ENCODE results near the gene CCDC85C. TPM values are rescaled to one million over a fixed set of nuclear protein-coding genes. Genes with fewer than 3 reads are reported as not detected.

The CCDC85C gene
- total RNA-seq, 1 experiment from 2014 or later = 35.8 TPM

DNA sequence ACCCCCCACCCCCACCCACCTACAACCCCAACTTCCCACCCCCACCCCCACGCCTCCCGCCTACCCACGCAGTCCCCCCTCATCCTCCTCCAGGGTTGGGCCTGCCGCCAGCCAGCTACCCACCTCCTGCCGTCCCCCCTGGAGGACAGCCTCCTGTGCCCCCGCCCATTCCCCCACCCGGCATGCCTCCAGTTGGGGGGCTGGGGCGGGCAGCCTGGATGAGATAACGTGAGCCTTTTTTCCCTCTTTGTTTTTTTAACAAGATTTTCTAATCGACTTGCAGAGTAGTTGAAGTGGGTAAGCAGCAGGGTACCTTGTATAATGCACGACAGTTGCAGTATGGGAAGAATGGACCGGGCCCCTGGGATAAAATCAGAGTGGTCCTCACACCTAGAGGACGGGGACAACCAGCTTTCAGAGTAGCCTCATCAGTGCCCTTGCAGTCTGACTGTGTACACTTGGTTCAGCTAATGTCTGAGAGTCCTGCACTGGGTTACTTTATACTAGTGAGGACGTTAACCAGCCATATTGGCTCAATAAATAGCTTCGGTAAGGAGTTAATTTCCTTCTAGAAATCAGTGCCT lies 93.4 kb downstream of the CCDC85C start:
- no peak for ATAC-seq
- TF ChIP-seq ELF4 (CRISPR knock-in tag; IDR thresholded peaks at IDR 0.05; ENCODE audit: low read depth) (no peak), JAZF1 (CRISPR knock-in tag; IDR thresholded peaks at IDR 0.05) (no peak), TEAD4 (CRISPR knock-in tag; IDR thresholded peaks at IDR 0.05) (no peak), TCF7 (CRISPR knock-in tag; IDR thresholded peaks at IDR 0.05; ENCODE audit: low read depth) (no peak), GTF2I (CRISPR knock-in tag; conservative IDR thresholded peaks at IDR 0.05) (no peak), ZNF671 (CRISPR knock-in tag; IDR thresholded peaks at IDR 0.05) (no peak), GRHL2 (CRISPR knock-in tag; IDR thresholded peaks at IDR 0.05; ENCODE audit: insufficient replicate concordance, severe bottlenecking) (no peak), OVOL2 (CRISPR knock-in tag; IDR thresholded peaks at IDR 0.05; ENCODE audit: borderline replicate concordance) (no peak)
- TF ChIP-seq, protein P1, sequence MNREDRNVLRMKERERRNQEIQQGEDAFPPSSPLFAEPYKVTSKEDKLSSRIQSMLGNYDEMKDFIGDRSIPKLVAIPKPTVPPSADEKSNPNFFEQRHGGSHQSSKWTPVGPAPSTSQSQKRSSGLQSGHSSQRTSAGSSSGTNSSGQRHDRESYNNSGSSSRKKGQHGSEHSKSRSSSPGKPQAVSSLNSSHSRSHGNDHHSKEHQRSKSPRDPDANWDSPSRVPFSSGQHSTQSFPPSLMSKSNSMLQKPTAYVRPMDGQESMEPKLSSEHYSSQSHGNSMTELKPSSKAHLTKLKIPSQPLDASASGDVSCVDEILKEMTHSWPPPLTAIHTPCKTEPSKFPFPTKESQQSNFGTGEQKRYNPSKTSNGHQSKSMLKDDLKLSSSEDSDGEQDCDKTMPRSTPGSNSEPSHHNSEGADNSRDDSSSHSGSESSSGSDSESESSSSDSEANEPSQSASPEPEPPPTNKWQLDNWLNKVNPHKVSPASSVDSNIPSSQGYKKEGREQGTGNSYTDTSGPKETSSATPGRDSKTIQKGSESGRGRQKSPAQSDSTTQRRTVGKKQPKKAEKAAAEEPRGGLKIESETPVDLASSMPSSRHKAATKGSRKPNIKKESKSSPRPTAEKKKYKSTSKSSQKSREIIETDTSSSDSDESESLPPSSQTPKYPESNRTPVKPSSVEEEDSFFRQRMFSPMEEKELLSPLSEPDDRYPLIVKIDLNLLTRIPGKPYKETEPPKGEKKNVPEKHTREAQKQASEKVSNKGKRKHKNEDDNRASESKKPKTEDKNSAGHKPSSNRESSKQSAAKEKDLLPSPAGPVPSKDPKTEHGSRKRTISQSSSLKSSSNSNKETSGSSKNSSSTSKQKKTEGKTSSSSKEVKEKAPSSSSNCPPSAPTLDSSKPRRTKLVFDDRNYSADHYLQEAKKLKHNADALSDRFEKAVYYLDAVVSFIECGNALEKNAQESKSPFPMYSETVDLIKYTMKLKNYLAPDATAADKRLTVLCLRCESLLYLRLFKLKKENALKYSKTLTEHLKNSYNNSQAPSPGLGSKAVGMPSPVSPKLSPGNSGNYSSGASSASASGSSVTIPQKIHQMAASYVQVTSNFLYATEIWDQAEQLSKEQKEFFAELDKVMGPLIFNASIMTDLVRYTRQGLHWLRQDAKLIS (CRISPR knock-in tag; IDR thresholded peaks at IDR 0.05; ENCODE audit: borderline replicate concordance) = no peak
- TF ChIP-seq, protein P2, sequence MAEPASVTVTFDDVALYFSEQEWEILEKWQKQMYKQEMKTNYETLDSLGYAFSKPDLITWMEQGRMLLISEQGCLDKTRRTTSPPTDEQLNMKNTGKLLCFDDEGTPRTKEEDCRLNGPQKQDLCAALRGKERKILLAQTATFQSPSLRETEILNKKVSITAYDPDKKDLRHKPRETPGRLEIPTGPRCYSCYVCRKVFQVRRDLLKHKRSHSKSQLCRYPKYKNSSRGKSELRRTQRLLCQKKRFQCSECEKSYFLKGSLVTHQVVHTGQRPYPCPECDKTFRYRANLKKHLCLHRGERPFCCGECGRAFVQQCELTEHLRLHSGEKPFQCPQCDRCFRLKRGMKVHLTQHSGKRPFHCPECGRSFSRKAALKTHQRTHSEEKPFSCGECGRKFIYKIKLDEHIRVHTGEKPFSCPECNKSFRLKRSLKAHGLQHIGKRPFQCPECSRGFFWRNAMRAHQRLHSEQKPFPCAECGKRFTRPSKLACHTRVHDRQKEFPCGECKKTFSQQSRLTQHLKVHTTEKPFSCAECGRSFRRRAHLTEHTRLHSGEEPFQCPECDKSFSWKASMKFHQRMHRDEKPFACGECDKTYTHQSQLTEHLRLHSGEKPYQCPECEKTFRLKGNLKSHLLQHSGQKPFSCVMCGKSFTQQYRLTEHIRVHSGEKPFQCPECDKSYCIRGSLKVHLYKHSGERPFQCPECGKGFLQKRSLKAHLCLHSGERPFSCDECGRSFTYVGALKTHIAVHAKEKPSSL (CRISPR knock-in tag; conservative IDR thresholded peaks at IDR 0.05) = no peak
- TF ChIP-seq, protein P3, sequence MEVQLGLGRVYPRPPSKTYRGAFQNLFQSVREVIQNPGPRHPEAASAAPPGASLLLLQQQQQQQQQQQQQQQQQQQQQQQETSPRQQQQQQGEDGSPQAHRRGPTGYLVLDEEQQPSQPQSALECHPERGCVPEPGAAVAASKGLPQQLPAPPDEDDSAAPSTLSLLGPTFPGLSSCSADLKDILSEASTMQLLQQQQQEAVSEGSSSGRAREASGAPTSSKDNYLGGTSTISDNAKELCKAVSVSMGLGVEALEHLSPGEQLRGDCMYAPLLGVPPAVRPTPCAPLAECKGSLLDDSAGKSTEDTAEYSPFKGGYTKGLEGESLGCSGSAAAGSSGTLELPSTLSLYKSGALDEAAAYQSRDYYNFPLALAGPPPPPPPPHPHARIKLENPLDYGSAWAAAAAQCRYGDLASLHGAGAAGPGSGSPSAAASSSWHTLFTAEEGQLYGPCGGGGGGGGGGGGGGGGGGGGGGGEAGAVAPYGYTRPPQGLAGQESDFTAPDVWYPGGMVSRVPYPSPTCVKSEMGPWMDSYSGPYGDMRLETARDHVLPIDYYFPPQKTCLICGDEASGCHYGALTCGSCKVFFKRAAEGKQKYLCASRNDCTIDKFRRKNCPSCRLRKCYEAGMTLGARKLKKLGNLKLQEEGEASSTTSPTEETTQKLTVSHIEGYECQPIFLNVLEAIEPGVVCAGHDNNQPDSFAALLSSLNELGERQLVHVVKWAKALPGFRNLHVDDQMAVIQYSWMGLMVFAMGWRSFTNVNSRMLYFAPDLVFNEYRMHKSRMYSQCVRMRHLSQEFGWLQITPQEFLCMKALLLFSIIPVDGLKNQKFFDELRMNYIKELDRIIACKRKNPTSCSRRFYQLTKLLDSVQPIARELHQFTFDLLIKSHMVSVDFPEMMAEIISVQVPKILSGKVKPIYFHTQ (CRISPR knock-in tag; IDR thresholded peaks at IDR 0.05) = no peak
- TF ChIP-seq, protein P4, sequence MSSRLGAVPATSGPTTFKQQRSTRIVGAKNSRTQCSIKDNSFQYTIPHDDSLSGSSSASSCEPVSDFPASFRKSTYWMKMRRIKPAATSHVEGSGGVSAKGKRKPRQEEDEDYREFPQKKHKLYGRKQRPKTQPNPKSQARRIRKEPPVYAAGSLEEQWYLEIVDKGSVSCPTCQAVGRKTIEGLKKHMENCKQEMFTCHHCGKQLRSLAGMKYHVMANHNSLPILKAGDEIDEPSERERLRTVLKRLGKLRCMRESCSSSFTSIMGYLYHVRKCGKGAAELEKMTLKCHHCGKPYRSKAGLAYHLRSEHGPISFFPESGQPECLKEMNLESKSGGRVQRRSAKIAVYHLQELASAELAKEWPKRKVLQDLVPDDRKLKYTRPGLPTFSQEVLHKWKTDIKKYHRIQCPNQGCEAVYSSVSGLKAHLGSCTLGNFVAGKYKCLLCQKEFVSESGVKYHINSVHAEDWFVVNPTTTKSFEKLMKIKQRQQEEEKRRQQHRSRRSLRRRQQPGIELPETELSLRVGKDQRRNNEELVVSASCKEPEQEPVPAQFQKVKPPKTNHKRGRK (CRISPR knock-in tag; IDR thresholded peaks at IDR 0.05; ENCODE audit: borderline replicate concordance) = no peak
- TF ChIP-seq, protein P5, sequence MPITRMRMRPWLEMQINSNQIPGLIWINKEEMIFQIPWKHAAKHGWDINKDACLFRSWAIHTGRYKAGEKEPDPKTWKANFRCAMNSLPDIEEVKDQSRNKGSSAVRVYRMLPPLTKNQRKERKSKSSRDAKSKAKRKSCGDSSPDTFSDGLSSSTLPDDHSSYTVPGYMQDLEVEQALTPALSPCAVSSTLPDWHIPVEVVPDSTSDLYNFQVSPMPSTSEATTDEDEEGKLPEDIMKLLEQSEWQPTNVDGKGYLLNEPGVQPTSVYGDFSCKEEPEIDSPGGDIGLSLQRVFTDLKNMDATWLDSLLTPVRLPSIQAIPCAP (CRISPR knock-in tag; IDR thresholded peaks at IDR 0.05) = no peak
- H3K27ac Mint-ChIP-seq = no peak overlapping the region
- no peak for DNase-seq (ENCODE audit: low spot score)
- ChIA-PET POLR2A (interaction anchor here (1.1 kb wide), 1 partner anchor 39 kb away, joined by 3 read pairs; no protein-coding TSS in a partner anchor), CTCF (interaction anchor here (0.7 kb wide), 1 partner anchor 122 kb away, joined by 5 read pairs; no protein-coding TSS in a partner anchor)
- peaks cover 14% of the 10 kb centered on the region for H3K4me1 Mint-ChIP-seq
- no peak overlapping the region for H3K4me3 Mint-ChIP-seq
- H3K9me3 Mint-ChIP-seq = no peaks in the 10 kb centered on the region
- H3K27me3 Mint-ChIP-seq (ENCODE audit: low read depth) = no peaks in the 10 kb centered on the region
- H3K36me3 Mint-ChIP-seq = peaks cover 40% of the 10 kb centered on the region
